K562 (cell line): ENCODE data around the gene ADGRB3.

Source experiments
- CBX5 ChIP-seq: IDR thresholded peaks from 2 replicates; pipeline ENCODE4 v1.6.1; 2014; ENCODE audit warnings: low read depth, borderline replicate concordance
- CTCF ChIP-seq, 3 experiments: IDR thresholded peaks in 2 of 3; conservative IDR thresholded peaks in 1 of 3; 2 replicates each; pipeline ENCODE4 v1.5.1; 2011 to 2012; ENCODE audit warnings: low read length in 3 of 3, mild to moderate bottlenecking in 3 of 3, control low read depth in 2 of 3, improper control_type of control experiment in 1 of 3, inconsistent platforms in 1 of 3, low read depth in 1 of 3, mixed read lengths in 1 of 3, moderate library complexity in 1 of 3; ENCODE audit not compliant: insufficient read depth in 2 of 3
- EZH2 ChIP-seq: IDR thresholded peaks from 2 replicates; pipeline ENCODE4 v1.6.1; 2012; ENCODE audit warnings: low read depth, mild to moderate bottlenecking, inconsistent platforms, low read length, borderline replicate concordance
- GABPB1 ChIP-seq: sonication (generic); formaldehyde crosslinking; IDR thresholded peaks from 2 replicates; pipeline ENCODE4 v1.8.0; 2022; ENCODE audit warnings: mild to moderate bottlenecking, missing genetic modification reagents
- GTF2B ChIP-seq: IDR thresholded peaks from 2 replicates; pipeline ENCODE4 v1.6.1; 2011; ENCODE audit not compliant: insufficient read length; ENCODE audit errors: extremely low read depth
- NFE2L1 ChIP-seq: fragments of 450-650 bp; IDR thresholded peaks from 2 replicates; pipeline ENCODE4 v1.6.1; 2016; ENCODE audit warnings: missing genetic modification characterization, low read depth, mild to moderate bottlenecking, missing compliant biosample characterization, moderate library complexity, borderline replicate concordance
- PHF21A ChIP-seq: fragments of 450-650 bp; IDR thresholded peaks from 2 replicates; pipeline ENCODE4 v1.6.1; 2017; ENCODE audit warnings: low read depth, borderline replicate concordance
- SIN3A ChIP-seq, 2 experiments: fragments of 150-350 bp in 1 of 2; IDR thresholded peaks; 2 replicates each; pipeline ENCODE4 v1.6.1; 2011 to 2016; ENCODE audit warnings: borderline replicate concordance in 2 of 2, low read depth in 2 of 2, low read length in 2 of 2, mild to moderate bottlenecking in 2 of 2, moderate library complexity in 2 of 2; ENCODE audit not compliant: control insufficient read depth in 1 of 2
- SREBF2 ChIP-seq: sonication (generic); formaldehyde crosslinking; IDR thresholded peaks from 2 replicates; pipeline ENCODE4 v1.4.0; 2020; ENCODE audit warnings: mild to moderate bottlenecking, missing genetic modification reagents
- ZFP36 ChIP-seq: fragments of 150-350 bp; IDR thresholded peaks from 2 replicates; pipeline ENCODE4 v1.6.1; 2018; ENCODE audit warnings: low read length, low read depth; ENCODE audit not compliant: partially characterized antibody
- ZNF280A ChIP-seq: fragments of 450-650 bp; IDR thresholded peaks from 2 replicates; pipeline ENCODE4 v1.6.1; 2018; ENCODE audit warnings: mild to moderate bottlenecking, low read depth; ENCODE audit not compliant: partially characterized antibody
- ZNF445 ChIP-seq: fragments of 250-450 bp; sonication (Bioruptor Pico); IDR thresholded peaks from 2 replicates; pipeline ENCODE4 v1.4.0; 2020; ENCODE audit warnings: low read depth, mild to moderate bottlenecking, moderate library complexity

- TF ChIP-seq ZFP36 (no peak), GTF2B (no peak), CTCF (IDR thresholded peaks at IDR 0.05 in 2 of 3, conservative IDR thresholded peaks at IDR 0.05 in 1 of 3; ENCODE audit: insufficient read depth in 2 of 3, low read depth in 1 of 3, low read length in 3 of 3) (no peak), EZH2 (no peak), ZNF280A (no peak), ZNF445 (no peak), GABPB1 (CRISPR knock-in tag) (no peak), PHF21A (no peak), NFE2L1 (no peak), SIN3A (IDR thresholded peaks at IDR 0.05; ENCODE audit: borderline replicate concordance in 2 of 2, control insufficient read depth in 1 of 2, low read depth in 2 of 2, low read length in 2 of 2) (no peak), SREBF2 (CRISPR knock-in tag) (no peak), CBX5 (no peak)
Measured at GRCh38 chr6:68880050-68880813, 245.2 kb downstream of the ADGRB3 start.
